HUDEP-2 (cell line): ENCODE measurements around the gene FAM168A.
"Not testable (repeated sequence)": the region's sequence is repeated elsewhere in the genome, so short reads cannot be mapped to it uniquely, and the experiment has no call there.

ENCODE experiments used
- DNase-seq, 76 experiments: peaks; one replicate each; lab custom pipeline; 2025; ENCODE audit not compliant: unreplicated experiment in 76 of 76; lab: John Stamatoyannopoulos, UW

Gene FAM168A

DNA sequence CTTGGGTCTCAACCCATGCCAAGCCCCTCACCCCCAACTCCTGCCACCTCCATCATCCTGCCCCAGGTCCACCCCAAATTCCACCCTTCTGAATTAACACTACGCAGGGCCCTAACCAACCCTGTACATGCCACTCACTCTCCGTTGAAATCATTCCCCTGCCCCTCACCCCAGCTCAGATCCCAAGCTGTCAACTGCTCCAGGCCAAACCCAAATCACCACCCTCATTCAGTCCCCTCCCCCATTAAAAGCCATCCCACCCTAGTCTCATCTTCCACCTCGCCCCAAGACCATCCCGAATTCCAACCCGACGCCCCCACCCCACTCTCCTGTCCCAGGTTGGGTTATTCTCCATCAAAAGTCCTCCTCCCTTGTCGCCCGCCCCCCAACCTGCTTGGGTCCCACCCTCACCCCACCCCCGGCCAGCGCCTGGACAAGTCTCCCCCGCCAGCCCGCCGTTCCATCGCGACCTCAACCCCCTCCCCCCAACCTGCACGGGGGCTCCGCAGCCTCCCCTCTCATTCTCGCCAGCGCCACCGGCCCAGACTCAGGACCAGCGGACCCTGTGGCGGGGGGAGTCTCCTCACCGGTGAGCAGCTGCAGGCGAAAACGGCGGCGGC is 466 bp downstream of the FAM168A start:
- DNase-seq, result no peak

DNA sequence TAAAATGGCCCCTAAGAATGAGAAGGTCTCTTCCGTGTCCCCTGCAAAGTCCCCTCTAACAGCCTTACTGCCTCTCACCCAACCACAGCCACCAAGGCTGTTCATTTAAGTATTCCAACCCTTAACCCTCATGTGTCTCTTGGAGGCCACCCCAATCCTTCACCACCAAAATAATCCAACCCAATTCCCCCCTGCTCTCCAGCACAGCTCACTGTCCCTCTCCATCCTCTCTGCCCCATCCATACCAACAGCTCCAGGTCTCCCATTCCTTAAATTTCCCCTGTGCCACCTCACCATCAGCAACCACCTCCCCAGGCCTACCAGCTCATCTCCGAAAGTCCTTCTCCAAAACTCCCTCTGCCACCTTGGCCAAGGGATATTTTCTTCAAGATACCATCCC is 1.4 kb downstream of the FAM168A start:
- no peak for DNase-seq

DNA sequence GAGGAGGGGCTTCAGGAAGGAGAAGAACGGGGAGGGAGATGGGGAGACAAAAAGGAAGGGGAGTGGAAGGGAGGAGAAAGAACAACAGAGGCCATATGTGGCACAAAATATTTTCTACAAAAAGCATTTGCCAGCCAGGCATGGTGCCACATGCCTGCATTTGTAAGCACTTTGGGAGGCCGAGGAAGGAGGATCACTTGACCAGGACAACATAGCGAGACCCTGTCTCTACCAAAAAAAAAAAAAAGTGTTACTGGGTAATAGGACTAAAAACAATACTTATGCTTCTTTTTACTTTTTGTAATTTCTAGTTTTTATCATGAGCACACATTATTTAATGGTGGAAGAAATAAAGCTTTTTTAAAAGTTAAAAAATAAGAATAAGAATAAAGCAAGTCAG is 5.3 kb downstream of the FAM168A start:
- DNase-seq, result no peak

DNA sequence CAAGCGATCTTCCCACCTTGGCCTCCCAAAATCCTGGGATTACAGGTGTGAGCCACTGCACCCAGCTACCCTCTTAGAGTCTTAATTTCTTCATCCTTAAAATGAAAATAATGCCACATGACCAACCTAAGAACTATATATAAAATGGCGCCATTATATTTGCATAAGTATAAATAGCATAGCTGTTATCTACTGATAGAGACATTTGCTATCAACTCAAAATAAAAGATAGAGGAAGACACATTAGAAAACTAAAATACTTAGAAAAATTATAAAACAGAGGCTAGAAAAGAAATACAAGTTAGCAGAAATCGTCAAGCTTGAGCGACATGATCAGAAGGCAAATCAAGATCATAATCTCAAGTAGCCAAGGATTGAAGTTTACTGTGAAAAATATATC is 6.2 kb downstream of the FAM168A start:
- no peak for DNase-seq

DNA sequence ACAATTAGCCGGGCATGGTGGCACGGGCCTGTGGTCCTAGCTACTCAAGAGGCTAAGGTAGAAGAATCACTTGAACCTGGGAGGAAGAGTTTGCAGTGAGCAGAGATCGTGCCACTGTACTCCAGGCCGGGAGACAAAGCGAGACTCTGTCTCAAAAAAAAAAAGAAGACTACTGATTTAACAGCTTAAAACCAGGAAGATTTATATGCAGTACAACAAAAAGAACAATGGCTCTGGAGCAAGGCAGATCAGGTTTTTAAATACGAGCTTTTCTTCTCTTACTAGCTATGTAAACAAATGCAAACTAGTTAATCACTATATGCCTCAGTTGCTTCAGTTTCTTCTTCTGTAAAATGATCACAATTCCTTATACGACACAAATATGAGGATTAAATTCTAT is 6.9 kb downstream of the FAM168A start:
- DNase-seq, result no peak

DNA sequence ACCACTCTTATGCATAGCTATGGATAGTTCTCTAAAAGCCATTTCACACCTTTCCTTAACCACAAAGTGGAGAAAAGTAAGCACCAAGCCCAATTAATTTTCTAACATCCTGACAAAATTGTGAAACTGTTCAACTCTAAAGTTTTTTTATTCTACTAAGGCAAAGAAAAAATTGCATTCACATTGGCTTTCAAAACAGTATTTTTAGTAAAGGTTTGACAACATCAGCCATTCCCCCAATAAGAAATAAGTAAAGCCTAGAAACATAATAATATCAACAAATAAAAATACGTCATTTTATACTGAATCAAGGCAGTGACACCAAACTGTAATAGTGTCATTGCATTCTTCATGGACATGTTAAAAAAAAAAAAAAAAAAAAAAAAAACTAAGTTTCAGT is 11.1 kb downstream of the FAM168A start:
- DNase-seq, result no peak

DNA sequence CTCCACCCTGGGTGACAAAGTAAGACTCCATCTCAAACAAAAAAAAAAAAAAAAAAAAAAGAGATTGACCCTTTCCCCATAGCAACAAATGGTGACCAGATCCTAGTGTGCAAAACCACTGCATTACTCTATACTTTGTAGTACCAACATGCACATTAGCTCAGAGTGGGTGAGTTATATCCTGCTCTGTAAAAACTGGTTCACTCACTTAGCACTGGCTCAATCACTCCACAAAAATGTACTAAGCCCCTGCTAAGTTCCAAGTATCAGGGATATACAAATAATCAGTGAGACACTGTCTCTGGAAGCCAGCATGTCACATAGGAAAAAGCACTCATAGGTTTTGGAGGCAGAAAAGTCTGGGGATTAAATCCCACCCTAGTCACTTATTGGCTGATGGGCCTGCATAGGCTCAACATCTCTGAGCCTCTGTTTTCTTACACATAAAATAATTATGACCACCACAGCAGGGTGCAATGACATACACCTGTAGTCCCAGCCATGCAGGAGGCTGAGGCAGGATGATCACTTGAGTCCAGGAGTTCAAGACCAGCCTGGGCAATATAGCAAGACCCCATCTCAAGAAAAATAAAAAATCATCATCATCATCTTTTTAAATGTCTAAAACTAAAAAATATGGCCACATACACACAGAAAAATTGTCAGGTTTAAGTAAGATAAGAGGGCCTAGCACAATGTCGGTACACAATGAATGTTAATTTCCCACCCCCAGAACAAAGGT is 11.9 kb downstream of the FAM168A start:
- no peak for DNase-seq

DNA sequence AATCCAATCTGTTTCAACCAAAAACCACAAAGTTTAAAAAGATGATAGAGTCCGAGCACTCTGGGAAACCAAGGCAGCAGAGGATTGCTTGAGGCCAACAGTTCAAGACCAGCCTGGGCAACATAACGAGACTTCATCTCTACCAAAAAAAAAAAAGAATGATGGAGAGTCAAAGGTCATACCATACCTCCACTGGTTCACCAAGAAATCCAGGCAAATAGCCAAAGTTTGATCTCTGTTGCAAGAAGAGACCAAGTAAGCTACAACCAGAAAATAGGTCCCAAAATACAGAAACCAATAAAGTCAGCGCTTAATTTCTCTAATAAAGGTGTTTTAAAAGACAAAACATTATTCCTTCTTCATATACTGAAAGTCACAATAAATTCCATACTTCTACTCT is 13.1 kb downstream of the FAM168A start:
- DNase-seq, result no peak

DNA sequence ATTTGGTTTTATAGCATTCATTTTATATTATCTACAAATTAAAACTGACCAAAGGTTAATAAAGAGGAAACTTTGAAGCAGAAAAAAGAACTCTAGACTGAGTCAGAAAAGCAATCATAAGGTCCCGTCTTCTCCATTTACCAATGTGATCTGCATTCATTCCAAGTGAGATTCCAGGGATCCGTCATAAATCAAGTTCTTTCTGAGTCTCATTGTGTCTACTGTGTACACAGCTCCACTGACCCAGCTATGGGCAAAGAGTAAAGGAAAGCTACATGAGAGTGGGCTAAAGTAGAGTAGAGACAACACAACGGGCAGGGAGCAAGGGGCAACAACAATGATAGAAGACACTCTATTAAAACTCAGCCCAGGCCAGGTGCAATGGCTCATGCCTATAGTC is 15.3 kb downstream of the FAM168A start:
- no peak for DNase-seq

DNA sequence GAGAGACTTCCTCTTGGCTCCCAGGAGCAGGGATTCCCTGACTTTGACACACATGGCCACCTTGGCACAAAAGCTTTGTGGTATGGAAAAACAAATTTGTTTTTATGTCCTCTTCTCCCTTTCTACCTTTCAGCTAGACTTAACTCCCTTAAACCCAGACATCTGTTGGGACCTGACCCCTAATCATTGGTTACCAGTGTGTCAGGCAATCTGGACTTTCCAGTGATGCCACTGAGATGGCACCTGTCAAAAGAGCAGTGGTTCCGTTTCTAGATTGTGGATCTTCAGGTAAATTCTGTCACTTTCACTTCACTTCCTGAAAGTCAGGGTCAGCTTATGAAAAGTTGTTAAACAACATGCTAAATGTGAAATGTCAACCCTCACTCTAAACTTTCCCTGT is 17.2 kb downstream of the FAM168A start:
- not testable (repeated sequence) for DNase-seq

DNA sequence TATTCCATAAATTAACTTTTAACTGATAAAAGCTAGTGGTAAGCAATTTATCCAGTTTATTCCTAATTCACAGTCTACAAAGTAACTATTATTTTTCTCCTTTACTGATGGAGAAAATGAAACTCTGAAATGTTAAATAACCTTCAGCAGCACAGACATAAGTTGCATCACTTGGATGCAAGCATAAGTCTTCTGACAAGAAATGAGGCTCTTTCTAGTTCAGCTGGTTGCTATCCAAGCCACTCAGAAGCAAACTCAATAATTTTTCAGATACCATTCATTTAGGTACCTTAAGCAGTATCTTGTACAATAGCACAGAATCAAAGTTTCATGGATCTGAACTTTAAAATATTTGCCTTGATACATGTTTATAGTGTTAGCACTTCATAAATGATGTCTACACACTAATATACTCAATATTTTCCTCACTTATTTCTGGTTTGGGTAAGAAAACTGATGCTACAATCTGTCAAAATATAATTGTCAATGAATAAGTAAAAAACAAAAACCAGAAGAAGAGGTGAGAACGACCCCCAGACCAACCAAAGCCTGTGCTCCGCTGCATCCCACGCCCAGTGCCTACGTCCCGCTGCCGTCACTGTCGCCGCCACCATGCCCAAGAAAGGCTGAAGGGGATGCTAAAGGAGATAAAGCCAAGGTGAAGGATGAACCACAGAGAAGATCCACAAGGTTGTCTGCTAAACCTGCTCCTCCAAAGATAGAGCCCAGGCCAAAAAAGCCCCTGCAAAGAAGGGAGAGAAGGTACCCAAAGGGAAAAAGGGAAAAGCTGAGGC is 18.1 kb downstream of the FAM168A start:
- no peak for DNase-seq

DNA sequence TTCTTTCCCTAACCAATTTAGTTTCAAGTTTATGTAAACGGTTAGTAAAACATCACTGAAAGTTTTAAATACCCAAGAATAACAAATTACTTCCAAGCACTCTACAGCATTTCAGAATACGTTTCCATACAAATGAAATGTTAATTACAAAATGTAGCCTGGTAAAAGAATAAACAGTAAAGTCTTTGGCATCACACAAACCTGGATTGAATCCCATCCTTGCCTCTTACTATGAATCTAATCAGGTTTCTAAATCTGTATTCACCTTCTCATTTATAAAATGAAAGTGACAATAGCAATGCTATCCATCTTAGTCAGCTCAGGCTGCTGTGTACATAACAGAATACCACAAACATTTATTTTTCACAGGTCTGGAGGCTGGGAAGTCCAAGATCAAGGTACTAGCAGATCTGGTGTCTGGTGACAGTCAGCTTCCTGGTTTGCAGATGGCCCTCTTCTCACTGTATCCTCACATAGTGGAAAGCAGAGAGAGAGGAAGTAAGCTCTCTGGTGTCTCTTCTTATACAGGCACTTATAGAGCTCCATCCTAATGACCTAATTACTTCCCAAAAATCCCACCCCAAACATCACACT is 19.2 kb downstream of the FAM168A start:
- no peak for DNase-seq

DNA sequence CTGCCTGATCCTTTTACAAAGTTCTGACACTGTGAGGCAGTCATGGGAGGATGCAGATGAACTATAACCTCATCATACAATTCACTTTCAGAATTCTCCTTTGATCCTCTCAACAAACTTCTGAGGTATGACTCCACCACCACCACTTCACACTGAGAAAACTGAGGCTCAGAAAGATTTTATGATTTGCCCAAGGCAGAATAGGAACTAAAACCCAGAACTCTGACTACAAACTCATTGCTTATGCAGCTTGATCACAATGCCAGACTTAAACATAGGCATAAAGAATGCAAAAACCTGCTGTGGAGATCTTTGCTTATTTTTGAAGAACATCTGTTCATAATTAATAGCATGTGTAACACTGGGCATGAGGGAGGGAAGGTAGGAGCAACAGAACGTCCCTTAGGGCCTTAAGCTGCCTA is 20.4 kb downstream of the FAM168A start:
- no peak for DNase-seq

DNA sequence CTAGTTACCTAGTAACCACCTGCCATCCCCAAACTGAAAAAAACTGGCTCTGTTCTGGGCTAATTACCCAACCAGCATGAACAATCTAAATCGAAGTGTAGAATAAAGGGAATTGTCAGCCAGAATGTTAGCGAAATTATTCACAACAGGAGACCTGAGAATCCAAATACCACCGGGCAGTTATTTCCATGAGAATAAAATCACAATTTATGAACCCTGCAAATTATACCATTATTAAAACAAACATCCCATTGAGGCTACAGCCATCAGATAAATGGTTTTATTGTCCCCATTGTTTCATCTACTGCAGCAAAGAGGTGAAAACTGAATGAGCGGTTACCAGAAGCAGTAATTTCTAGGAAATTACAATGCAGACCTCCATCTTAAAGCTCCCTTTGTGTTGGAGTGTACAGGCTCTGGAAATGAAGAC is 21.7 kb downstream of the FAM168A start:
- DNase-seq, result no peak

DNA sequence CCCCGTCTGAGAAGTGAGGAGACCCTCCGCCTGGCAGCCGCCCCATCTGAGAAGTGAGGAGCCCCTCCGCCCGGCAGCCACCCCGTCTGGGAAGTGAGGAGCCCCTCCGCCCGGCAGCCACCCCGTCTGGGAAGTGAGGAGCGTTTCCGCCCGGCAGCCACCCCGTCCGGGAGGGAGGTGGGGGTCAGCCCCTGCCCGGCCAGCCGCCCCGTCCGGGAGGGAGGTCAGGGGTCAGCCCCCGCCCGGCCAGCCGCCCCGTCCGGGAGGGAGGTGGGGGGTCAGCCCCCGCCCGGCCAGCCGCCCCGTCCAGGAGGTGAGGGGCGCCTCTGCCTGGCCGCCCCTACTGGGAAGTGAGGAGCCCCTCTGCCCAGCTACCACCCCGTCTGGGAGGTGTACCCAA is 25.9 kb downstream of the FAM168A start:
- DNase-seq, result not testable (repeated sequence)

DNA sequence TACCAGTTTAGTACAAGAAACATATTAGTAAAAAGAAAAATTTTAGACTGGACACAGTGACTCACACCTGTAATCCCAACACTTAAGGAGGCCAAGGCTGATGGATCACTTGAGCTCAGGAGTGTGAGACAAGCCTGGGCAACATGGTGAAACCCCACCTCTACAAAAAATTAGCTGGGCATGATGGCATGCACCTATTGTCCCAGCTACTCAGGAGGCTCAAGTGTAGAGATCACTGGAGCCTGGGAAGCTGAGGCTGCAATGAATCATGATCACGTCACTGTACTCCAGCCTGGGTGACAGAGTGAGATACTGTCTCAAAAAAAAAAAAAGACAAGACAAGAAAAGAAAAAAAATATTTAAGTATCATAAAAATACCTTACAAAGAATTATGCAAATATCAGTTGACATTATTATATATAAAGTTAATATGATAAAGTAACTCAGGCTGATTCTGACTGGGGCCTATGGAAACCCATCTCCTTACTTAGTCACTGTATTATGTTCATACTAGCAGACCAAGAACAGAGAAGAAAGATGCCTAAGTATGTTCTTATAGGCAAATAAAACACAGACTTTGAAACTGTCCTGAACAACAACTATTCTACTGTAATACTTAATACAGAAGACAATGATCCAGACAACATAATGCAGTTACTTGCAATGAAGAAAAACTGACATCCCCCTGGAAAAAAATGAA is 27.3 kb downstream of the FAM168A start:
- no peak for DNase-seq

DNA sequence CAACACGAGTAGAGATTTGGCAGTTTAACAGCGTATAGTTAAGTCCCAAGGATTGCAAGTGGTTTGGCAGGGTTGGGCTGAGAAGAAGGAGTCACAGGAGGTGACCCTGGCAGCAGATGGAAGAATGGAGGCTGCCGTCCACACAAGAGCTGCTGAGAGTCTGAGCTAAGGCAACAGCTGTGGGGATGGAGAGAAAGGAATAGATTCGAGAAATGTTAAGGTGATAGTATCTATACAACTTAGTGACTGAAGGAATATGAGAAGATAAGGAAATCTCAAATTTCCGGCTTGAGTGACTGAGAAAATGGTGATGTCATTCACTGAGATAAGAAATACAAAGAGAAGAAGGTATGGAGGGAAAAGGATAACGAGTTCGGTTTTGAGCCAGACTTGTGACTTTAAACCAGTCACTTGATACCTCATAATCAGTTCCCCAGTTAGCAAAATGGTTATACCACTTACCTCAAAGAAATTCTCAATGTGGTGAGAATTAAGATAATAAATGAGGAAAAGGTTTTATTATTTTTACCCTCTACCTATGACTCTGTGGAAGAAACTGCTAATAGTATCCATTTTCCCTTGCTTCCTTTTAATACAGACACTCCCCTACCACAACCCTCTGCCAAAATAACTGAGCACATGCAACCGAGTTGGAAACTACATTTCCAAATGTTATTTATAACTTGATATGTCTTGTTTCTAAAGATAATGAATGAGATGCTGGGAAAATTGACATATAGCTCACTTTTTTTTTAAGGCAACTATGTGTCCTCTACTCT is 30.7 kb downstream of the FAM168A start:
- DNase-seq, result no peak

DNA sequence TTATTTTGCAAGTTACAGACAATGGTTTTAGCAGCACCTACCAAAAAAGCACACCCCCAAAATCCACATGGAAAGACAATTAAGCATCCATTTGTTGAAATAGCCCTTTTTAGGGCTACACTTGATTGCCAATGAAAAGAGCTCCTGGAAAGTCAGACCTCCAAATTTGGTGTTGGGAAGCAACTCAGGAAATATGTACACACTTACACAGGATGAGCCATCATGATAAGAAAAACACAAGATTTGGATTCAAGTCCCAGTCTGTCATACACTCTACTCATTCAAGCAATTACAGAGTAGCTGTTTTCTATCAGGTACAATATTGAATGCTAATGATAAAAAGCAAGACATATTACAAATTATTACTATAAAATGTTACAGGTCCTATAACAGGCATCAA is 31.5 kb downstream of the FAM168A start:
- no peak for DNase-seq

DNA sequence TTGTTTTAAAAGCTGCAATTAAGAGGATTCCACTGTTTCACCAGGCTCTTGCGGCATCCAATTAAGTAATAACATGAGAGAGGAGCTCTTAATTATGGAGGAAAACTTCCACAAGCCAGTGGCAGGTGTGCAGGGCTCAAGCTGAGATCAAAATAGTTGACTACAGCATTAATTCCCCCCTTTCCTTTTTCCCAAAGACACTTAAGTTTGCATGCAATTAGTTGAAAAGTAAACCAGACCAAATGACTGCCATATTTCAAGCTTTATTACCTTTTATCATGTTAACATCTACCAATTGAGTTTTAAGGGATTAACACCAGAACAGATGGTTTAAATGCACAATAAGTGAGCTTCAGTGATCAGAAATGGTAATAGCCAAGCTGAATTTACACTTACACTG is 32.1 kb downstream of the FAM168A start:
- DNase-seq, result no peak

DNA sequence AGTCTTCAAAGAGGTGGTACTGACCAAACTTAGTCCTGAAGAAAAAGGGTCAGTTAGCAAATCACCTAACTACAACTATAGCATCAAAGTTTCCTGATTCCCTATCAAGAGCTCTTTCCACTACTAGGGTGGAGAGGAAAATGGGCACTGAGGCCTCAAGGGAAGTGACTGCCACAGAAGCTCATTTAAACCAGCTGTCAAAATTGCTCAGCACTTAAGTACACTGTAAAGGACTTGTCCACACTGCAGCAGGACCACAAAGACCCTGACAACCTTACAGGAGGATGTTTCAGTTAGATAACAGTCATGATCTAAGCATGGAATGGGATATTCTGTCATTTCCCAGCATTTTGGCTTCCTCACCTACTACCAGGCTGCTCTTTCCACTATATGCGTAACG is 33.0 kb downstream of the FAM168A start:
- DNase-seq, result no peak
